ENCODE data around the gene LPCAT4.

The LPCAT4 gene

GRCh38 chr15:34327906-34328305, 39.1 kb downstream of the LPCAT4 start:
- Histone ChIP-seq H3K27ac (replicated peaks) (no peak overlapping the region), H3K4me3 (replicated peaks; ENCODE audit: insufficient read depth, low read length) (no peak overlapping the region), H3K27me3 (ENCODE audit: insufficient read depth, poor library complexity, severe bottlenecking) (no peaks in the 10 kb centered on the region)
- TF ChIP-seq REST (IDR thresholded peaks at IDR 0.05; ENCODE audit: insufficient replicate concordance, low read depth) (no peak), GABPA (IDR thresholded peaks at IDR 0.05; ENCODE audit: low read depth) (no peak), SPI1 (IDR thresholded peaks at IDR 0.05; ENCODE audit: borderline replicate concordance, low read depth) (no peak), CTCF (IDR thresholded peaks at IDR 0.05; ENCODE audit: insufficient read depth, low read length) (no peak), POLR2AphosphoS5 (IDR thresholded peaks at IDR 0.05; ENCODE audit: low read depth) (no peak)
- no peak for DNase-seq (ENCODE audit: low read depth in 1 of 2, low spot score in 1 of 2)

DNA sequence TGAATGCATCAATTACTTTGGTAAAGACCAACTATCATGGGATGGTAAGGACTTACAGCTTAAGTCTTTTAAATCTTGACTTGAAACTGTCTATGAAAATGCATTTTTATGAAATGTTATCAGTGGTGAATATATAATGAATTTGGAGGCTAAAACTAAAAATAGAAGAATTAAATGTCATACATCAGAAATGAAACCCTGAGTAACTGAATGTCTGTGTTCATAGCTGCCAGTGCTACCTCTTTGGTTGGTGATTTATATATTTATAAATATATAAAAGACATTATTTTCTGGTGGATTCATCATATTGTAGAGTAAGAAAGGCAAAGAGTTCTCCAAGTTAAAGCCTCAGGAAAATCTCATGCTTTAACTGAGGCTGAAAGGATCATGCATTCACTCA, 41.6 kb downstream of the LPCAT4 start:
- no peak for DNase-seq (ENCODE audit: low read depth in 1 of 2, low spot score in 1 of 2)
- Histone ChIP-seq H3K27me3 (ENCODE audit: insufficient read depth, poor library complexity, severe bottlenecking) (no peaks in the 10 kb centered on the region), H3K27ac (replicated peaks) (no peak overlapping the region), H3K4me3 (replicated peaks; ENCODE audit: insufficient read depth, low read length) (no peak overlapping the region)
- no peak for TF ChIP-seq POLR2AphosphoS5 (IDR thresholded peaks at IDR 0.05; ENCODE audit: low read depth)
- no peak for TF ChIP-seq CTCF (IDR thresholded peaks at IDR 0.05; ENCODE audit: insufficient read depth, low read length)
- no peak for TF ChIP-seq GABPA (IDR thresholded peaks at IDR 0.05; ENCODE audit: low read depth)
- TF ChIP-seq REST (IDR thresholded peaks at IDR 0.05; ENCODE audit: insufficient replicate concordance, low read depth) = no peak
- no peak for TF ChIP-seq SPI1 (IDR thresholded peaks at IDR 0.05; ENCODE audit: borderline replicate concordance, low read depth)

GRCh38 chr15:34324933-34325332, 42.1 kb downstream of the LPCAT4 start:
- no peak for TF ChIP-seq SPI1 (IDR thresholded peaks at IDR 0.05; ENCODE audit: borderline replicate concordance, low read depth)
- no peak for TF ChIP-seq CTCF (IDR thresholded peaks at IDR 0.05; ENCODE audit: insufficient read depth, low read length)

GRCh38 chr15:34323217-34323616, 43.8 kb downstream of the LPCAT4 start:
- DNase-seq (ENCODE audit: low read depth in 1 of 2, low spot score in 1 of 2) = no peak
- no peak for TF ChIP-seq SPI1 (IDR thresholded peaks at IDR 0.05; ENCODE audit: borderline replicate concordance, low read depth)
- no peak for TF ChIP-seq CTCF (IDR thresholded peaks at IDR 0.05; ENCODE audit: insufficient read depth, low read length)
- no peak for TF ChIP-seq GABPA (IDR thresholded peaks at IDR 0.05; ENCODE audit: low read depth)
- no peak for TF ChIP-seq REST (IDR thresholded peaks at IDR 0.05; ENCODE audit: insufficient replicate concordance, low read depth)
- TF ChIP-seq POLR2AphosphoS5 (IDR thresholded peaks at IDR 0.05; ENCODE audit: low read depth) = no peak
- no peaks in the 10 kb centered on the region for H3K27me3 ChIP-seq (ENCODE audit: insufficient read depth, poor library complexity, severe bottlenecking)
- no peak overlapping the region for H3K27ac ChIP-seq (replicated peaks)
- H3K4me3 ChIP-seq (replicated peaks; ENCODE audit: insufficient read depth, low read length) = no peak overlapping the region

More at GRCh38 chr15:34324933-34325332, 42.1 kb downstream of the LPCAT4 start:
- DNase-seq (ENCODE audit: low read depth in 1 of 2, low spot score in 1 of 2) = no peak
- Histone ChIP-seq H3K27me3 (ENCODE audit: insufficient read depth, poor library complexity, severe bottlenecking) (no peaks in the 10 kb centered on the region), H3K27ac (replicated peaks) (no peak overlapping the region), H3K4me3 (replicated peaks; ENCODE audit: insufficient read depth, low read length) (no peak overlapping the region)
